GM23338 (cell line): ENCODE measurements around the gene IQGAP2. TPM values are rescaled to one million over a fixed set of nuclear protein-coding genes. Genes with fewer than 3 reads are reported as not detected.

ENCODE experiments used
- ATAC-seq: fragments of 200-7000 bp; cut with Tn5 transposase; 3 replicates; pipeline ENCODE4 v1.9.1; 2020
- DNase-seq: peaks from one replicate; pipeline ENCODE4 v3.0.0-alpha.2; 2015; ENCODE audit warnings: low spot score
- H2AFZ ChIP-seq: fragments of 200-600 bp; sonication (generic); 2 replicates; pipeline ENCODE4 v1.8.0; 2016; ENCODE audit warnings: antibody characterized with exemption, mild to moderate bottlenecking, moderate library complexity
- H3F3A ChIP-seq: fragments of 200-600 bp; sonication (generic); replicated peaks from 2 replicates; pipeline ENCODE4 v1.8.0; 2017; ENCODE audit warnings: antibody characterized with exemption, mixed run types, low read depth
- H3K27ac ChIP-seq: fragments of 200-600 bp; sonication (generic); 2 replicates; pipeline ENCODE4 v1.6.1; 2016; ENCODE audit warnings: low read depth
- H3K27me3 ChIP-seq: fragments of 200-600 bp; sonication (generic); 2 replicates; pipeline ENCODE4 v1.8.0; 2016; ENCODE audit warnings: mild to moderate bottlenecking, mixed run types, moderate library complexity; ENCODE audit not compliant: insufficient read depth
- H3K36me3 ChIP-seq: fragments of 200-600 bp; sonication (generic); 2 replicates; pipeline ENCODE4 v1.8.0; 2016; ENCODE audit warnings: mild to moderate bottlenecking; ENCODE audit not compliant: insufficient read depth
- H3K4me1 ChIP-seq: fragments of 200-600 bp; sonication (generic); 2 replicates; pipeline ENCODE4 v1.8.0; 2016; ENCODE audit warnings: mild to moderate bottlenecking, moderate library complexity; ENCODE audit not compliant: insufficient read depth
- H3K4me2 ChIP-seq: fragments of 200-600 bp; sonication (generic); 2 replicates; pipeline ENCODE4 v1.7.1; 2017; ENCODE audit warnings: mixed run types
- H3K4me3 ChIP-seq: fragments of 200-600 bp; sonication (generic); 2 replicates; pipeline ENCODE4 v1.6.1; 2016; ENCODE audit warnings: mixed run types
- H3K79me2 ChIP-seq: fragments of 200-600 bp; sonication (generic); replicated peaks from 2 replicates; pipeline ENCODE4 v1.8.0; 2017; ENCODE audit warnings: mild to moderate bottlenecking; ENCODE audit not compliant: insufficient read depth
- H3K9me2 ChIP-seq: fragments of 200-600 bp; sonication (generic); 2 replicates; pipeline ENCODE4 v1.8.0; 2017; ENCODE audit not compliant: insufficient read depth
- H4K20me1 ChIP-seq: fragments of 200-600 bp; sonication (generic); replicated peaks from 2 replicates; pipeline ENCODE4 v1.8.0; 2017; ENCODE audit warnings: mild to moderate bottlenecking; ENCODE audit not compliant: insufficient read depth
- H3K27ac Mint-ChIP-seq: 2 replicates; pipeline ENCODE4 v1.8.0; 2020; ENCODE audit warnings: inconsistent platforms, mild to moderate bottlenecking, moderate library complexity, mixed read lengths
- H3K27me3 Mint-ChIP-seq: 3 replicates; pipeline ENCODE4 v1.8.0; 2022; ENCODE audit warnings: low read depth, mild to moderate bottlenecking, moderate library complexity, mixed read lengths, inconsistent platforms; ENCODE audit not compliant: insufficient read depth, poor library complexity
- H3K36me3 Mint-ChIP-seq: 3 replicates; pipeline ENCODE4 v1.8.0; 2021; ENCODE audit warnings: low read depth, mild to moderate bottlenecking, inconsistent platforms, moderate library complexity, mixed read lengths
- H3K4me1 Mint-ChIP-seq: 3 replicates; pipeline ENCODE4 v1.8.0; 2020; ENCODE audit warnings: mild to moderate bottlenecking, inconsistent platforms, mixed read lengths
- H3K4me3 Mint-ChIP-seq: 3 replicates; pipeline ENCODE4 v1.8.0; 2021; ENCODE audit warnings: moderate library complexity, mild to moderate bottlenecking, inconsistent platforms, mixed read lengths
- H3K9me3 Mint-ChIP-seq: 3 replicates; pipeline ENCODE4 v1.8.0; 2020; ENCODE audit warnings: moderate library complexity, mild to moderate bottlenecking, inconsistent platforms, mixed read lengths
- CREB1 ChIP-seq: fragments of 250-450 bp; sonication (Bioruptor Pico); IDR thresholded peaks from 2 replicates; pipeline ENCODE4 v1.5.0; 2020; ENCODE audit warnings: low read depth, mild to moderate bottlenecking, moderate library complexity
- ZNF331 ChIP-seq: fragments of 250-450 bp; sonication (Bioruptor Pico); IDR thresholded peaks from 2 replicates; pipeline ENCODE4 v1.5.0; 2020; ENCODE audit warnings: low read depth, mild to moderate bottlenecking, moderate library complexity
- polyA plus RNA-seq: library from polyadenylated mRNA; unstranded; fragments of >200 nt; fragmentation: Nextera tagmentation; extraction: Ambion mirVana; gene quantifications from 2 replicates; pipeline ENCODE4 v1.2.1, GENCODE V29; 2016
- total RNA-seq: library from RNA; depleted of rRNA; stranded (reverse); fragments of >200 nt; shearing (Covaris generic); gene quantifications from 2 replicates; pipeline ENCODE4 v1.2.3, GENCODE V29; 2014
- TF ChIP-seq, protein P1 (sequence below): fragments of 250-450 bp; sonication (Bioruptor Pico); IDR thresholded peaks from 2 replicates; pipeline ENCODE4 v1.5.0; 2020; ENCODE audit warnings: mild to moderate bottlenecking, moderate library complexity

Gene IQGAP2
- total and polyA plus RNA-seq, 2 experiments from 2014 or later = 60.0 to 86.5 TPM

DNA sequence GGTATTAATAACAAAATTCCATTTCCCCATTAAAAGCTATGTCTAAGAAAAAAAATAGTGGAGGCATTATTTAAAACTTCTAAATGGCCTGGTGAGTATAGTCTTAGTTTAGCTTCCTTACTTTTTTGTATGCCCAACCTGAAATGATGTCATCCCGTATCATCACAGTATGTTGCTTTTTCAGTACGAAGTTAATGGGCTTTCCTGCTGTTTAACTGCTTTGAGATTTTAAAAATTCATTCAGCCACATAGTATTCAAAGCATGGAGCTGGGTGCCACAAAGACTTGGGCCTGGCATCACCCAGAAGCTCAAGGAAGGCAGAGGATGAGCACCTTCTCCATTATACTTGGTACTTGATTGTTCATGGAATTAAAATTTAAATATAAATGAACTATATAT, 212.7 kb downstream of the IQGAP2 start (continued):
- TF ChIP-seq, protein P1, sequence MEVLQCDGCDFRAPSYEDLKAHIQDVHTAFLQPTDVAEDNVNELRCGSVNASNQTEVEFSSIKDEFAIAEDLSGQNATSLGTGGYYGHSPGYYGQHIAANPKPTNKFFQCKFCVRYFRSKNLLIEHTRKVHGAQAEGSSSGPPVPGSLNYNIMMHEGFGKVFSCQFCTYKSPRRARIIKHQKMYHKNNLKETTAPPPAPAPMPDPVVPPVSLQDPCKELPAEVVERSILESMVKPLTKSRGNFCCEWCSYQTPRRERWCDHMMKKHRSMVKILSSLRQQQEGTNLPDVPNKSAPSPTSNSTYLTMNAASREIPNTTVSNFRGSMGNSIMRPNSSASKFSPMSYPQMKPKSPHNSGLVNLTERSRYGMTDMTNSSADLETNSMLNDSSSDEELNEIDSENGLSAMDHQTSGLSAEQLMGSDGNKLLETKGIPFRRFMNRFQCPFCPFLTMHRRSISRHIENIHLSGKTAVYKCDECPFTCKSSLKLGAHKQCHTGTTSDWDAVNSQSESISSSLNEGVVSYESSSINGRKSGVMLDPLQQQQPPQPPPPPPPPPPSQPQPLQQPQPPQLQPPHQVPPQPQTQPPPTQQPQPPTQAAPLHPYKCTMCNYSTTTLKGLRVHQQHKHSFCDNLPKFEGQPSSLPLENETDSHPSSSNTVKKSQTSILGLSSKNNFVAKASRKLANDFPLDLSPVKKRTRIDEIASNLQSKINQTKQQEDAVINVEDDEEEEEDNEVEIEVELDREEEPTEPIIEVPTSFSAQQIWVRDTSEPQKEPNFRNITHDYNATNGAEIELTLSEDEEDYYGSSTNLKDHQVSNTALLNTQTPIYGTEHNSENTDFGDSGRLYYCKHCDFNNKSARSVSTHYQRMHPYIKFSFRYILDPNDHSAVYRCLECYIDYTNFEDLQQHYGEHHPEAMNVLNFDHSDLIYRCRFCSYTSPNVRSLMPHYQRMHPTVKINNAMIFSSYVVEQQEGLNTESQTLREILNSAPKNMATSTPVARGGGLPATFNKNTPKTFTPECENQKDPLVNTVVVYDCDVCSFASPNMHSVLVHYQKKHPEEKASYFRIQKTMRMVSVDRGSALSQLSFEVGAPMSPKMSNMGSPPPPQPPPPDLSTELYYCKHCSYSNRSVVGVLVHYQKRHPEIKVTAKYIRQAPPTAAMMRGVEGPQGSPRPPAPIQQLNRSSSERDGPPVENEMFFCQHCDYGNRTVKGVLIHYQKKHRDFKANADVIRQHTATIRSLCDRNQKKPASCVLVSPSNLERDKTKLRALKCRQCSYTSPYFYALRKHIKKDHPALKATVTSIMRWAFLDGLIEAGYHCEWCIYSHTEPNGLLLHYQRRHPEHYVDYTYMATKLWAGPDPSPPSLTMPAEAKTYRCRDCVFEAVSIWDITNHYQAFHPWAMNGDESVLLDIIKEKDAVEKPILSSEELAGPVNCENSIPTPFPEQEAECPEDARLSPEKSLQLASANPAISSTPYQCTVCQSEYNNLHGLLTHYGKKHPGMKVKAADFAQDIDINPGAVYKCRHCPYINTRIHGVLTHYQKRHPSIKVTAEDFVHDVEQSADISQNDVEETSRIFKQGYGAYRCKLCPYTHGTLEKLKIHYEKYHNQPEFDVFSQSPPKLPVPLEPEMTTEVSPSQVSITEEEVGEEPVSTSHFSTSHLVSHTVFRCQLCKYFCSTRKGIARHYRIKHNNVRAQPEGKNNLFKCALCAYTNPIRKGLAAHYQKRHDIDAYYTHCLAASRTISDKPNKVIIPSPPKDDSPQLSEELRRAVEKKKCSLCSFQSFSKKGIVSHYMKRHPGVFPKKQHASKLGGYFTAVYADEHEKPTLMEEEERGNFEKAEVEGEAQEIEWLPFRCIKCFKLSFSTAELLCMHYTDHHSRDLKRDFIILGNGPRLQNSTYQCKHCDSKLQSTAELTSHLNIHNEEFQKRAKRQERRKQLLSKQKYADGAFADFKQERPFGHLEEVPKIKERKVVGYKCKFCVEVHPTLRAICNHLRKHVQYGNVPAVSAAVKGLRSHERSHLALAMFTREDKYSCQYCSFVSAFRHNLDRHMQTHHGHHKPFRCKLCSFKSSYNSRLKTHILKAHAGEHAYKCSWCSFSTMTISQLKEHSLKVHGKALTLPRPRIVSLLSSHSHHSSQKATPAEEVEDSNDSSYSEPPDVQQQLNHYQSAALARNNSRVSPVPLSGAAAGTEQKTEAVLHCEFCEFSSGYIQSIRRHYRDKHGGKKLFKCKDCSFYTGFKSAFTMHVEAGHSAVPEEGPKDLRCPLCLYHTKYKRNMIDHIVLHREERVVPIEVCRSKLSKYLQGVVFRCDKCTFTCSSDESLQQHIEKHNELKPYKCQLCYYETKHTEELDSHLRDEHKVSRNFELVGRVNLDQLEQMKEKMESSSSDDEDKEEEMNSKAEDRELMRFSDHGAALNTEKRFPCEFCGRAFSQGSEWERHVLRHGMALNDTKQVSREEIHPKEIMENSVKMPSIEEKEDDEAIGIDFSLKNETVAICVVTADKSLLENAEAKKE (CRISPR knock-in tag) = no peak
- no peak for TF ChIP-seq CREB1 (CRISPR knock-in tag)

DNA sequence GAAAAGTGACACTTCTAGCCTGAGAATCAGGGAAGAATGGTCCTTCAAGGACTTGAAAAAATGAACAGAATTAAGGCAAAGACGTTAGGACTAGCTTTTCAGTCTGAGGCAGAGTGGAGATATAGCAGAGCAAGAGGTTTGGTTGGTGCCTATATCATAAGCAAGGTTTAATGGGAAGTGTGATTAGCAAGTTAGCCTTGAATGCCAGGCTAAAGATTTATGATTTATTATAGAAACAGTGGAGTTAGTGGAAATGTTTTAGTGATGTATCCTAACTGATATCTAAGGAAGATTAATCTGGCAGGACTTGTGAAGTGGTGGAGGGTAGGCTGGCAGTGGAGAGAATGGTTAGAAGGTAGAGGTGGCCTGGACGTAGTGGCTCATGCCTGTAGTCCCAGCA, 213.1 kb downstream of the IQGAP2 start:
- peaks cover 3% of the 10 kb centered on the region; the same call in 1 of the 2 replicates for H3K4me1 ChIP-seq
- TF ChIP-seq ZNF331 = no peak
- TF ChIP-seq, protein P1 (CRISPR knock-in tag) = no peak
- H3K4me3 ChIP-seq = no peak overlapping the region
- no peaks in the 10 kb centered on the region for H3K79me2 ChIP-seq
- no peak overlapping the region for H2AFZ ChIP-seq
- no peaks in the 10 kb centered on the region; the same call in 2 of the 3 replicates for H3K9me3 Mint-ChIP-seq
- peaks cover 9% of the 10 kb centered on the region; the same call in 2 of the 3 replicates for H3K4me1 Mint-ChIP-seq
- no peak overlapping the region for H3K27ac Mint-ChIP-seq
- H3K9me2 ChIP-seq = no peaks in the 10 kb centered on the region
- no peaks in the 10 kb centered on the region for H3K27me3 ChIP-seq
- no peak overlapping the region for H3K4me3 Mint-ChIP-seq
- DNase-seq (no peak), ATAC-seq (no peak)
- no peaks in the 10 kb centered on the region for H3F3A ChIP-seq
- no peaks in the 10 kb centered on the region for H4K20me1 ChIP-seq
- H3K4me2 ChIP-seq = no peak overlapping the region
- no peak overlapping the region for H3K27ac ChIP-seq
- H3K36me3 ChIP-seq = no peaks in the 10 kb centered on the region; the same call in 1 of the 2 replicates
- H3K27me3 Mint-ChIP-seq = no peaks in the 10 kb centered on the region
- H3K36me3 Mint-ChIP-seq = no peaks in the 10 kb centered on the region; the same call in 2 of the 3 replicates
